Activated CD4-positive, alpha-beta T cell treated with anti-CD3 and anti-CD28 coated beads, Interleukin-2, amount 50 U/mL, for 1 hour (primary cell): ENCODE data around the gene KLK6.
"Not testable (repeated sequence)": the region's sequence is repeated elsewhere in the genome, so short reads cannot be mapped to it uniquely, and the experiment has no call there.

ENCODE experiments used
- DNase-seq: peaks from one replicate; pipeline ENCODE4 v3.0.0-alpha.2; 2020

KLK6 gene

GRCh38 chr19:50984416-50984815, 15.0 kb upstream of the KLK6 start:
- DNase-seq: not testable (repeated sequence)

- DNase-seq: no peak
These were observed 14.4 kb upstream of the KLK6 start, which contains the start of gene KLK7 for GRCh38 chr19:50983625-50984292. Gene KLK7, minus strand, starts transcription at chr19:50983917. Its CDS starts 1,518 bp downstream, at chr19:50982399.

GRCh38 chr19:50982186-50982585, 12.8 kb upstream of the KLK6 start:
- no peak for DNase-seq

- no peak for DNase-seq
These were observed 12.3 kb upstream of the KLK6 start for GRCh38 chr19:50981587-50982146.

GRCh38 chr19:50980208-50980607, 10.8 kb upstream of the KLK6 start:
- no peak for DNase-seq

- DNase-seq: no peak
These were observed 10.4 kb upstream of the KLK6 start for GRCh38 chr19:50979758-50980157.

- DNase-seq: no peak
These were observed 9.5 kb upstream of the KLK6 start for GRCh38 chr19:50978772-50979390.

- DNase-seq: no peak
These were observed 8.2 kb upstream of the KLK6 start for GRCh38 chr19:50977626-50978025.

GRCh38 chr19:50975766-50976165, 6.4 kb upstream of the KLK6 start:
- no peak for DNase-seq

GRCh38 chr19:50974702-50975556, 5.5 kb upstream of the KLK6 start:
- no peak for DNase-seq

GRCh38 chr19:50972795-50973376, 3.5 kb upstream of the KLK6 start:
- DNase-seq: no peak

GRCh38 chr19:50969810-50970209, 419 bp upstream of the KLK6 start:
- DNase-seq: not testable (repeated sequence)

- no peak for DNase-seq
These were observed 527 bp downstream of the KLK6 start for GRCh38 chr19:50968716-50969412.

- DNase-seq: no peak
These were observed 1.3 kb downstream of the KLK6 start for GRCh38 chr19:50967929-50968715.

- no peak for DNase-seq
These were observed 5.1 kb downstream of the KLK6 start for GRCh38 chr19:50964266-50964665.

- DNase-seq: no peak
These were observed 6.0 kb downstream of the KLK6 start for GRCh38 chr19:50963381-50963780.

- no peak for DNase-seq
These were observed 7.1 kb downstream of the KLK6 start for GRCh38 chr19:50962245-50962644.

- no peak for DNase-seq
These were observed 9.5 kb downstream of the KLK6 start for GRCh38 chr19:50959731-50960500.

- DNase-seq: no peak
These were observed 11.8 kb downstream of the KLK6 start for GRCh38 chr19:50957587-50957986.

- DNase-seq: no peak
These were observed 16.5 kb downstream of the KLK6 start, which contains the start of gene KLK5 for GRCh38 chr19:50952910-50953309. Gene KLK5, minus strand, starts transcription at chr19:50953038. Its CDS starts 381 bp downstream, at chr19:50952657.

- no peak for DNase-seq
These were observed 19.5 kb downstream of the KLK6 start for GRCh38 chr19:50949861-50950260.
